Muscle of arm (tissue), 12 donors: ENCODE results near the gene CCDC127. TPM values are rescaled to one million over a fixed set of nuclear protein-coding genes. Genes with fewer than 3 reads are reported as not detected.

Experiments used
- DNase-seq: peaks from one replicate; pipeline ENCODE4 v3.0.0-alpha.2; 2013
- polyA plus RNA-seq, 12 donors: library from polyadenylated mRNA; unstranded; fragments of 120-200 nt; gene quantifications; one replicate each; pipeline ENCODE4 v1.2.1, GENCODE V29; 2013; ENCODE audit not compliant: insufficient read length in 12 of 12

CCDC127 gene
- polyA plus RNA-seq, 12 donors = 8.4 to 12.1 (median 9.2) TPM; not detected in 1

- no peak for DNase-seq
These were observed 56.8 kb downstream of the CCDC127 start for GRCh38 chr5:160921-161802.

GRCh38 chr5:160173-160510, 57.8 kb downstream of the CCDC127 start:
- DNase-seq = no peak

- DNase-seq = no peak
These were observed 58.3 kb downstream of the CCDC127 start for GRCh38 chr5:159448-160172.

- DNase-seq = no peak
These were observed 59.0 kb downstream of the CCDC127 start for GRCh38 chr5:158807-159447.

- DNase-seq = no peak
These were observed 60.2 kb downstream of the CCDC127 start for GRCh38 chr5:157801-158200.

- DNase-seq = no peak
These were observed 60.7 kb downstream of the CCDC127 start for GRCh38 chr5:157126-157715.

GRCh38 chr5:156411-157072, 61.4 kb downstream of the CCDC127 start:
- DNase-seq = no peak

- DNase-seq = no peak
These were observed 62.1 kb downstream of the CCDC127 start for GRCh38 chr5:155651-156410.

GRCh38 chr5:154826-155225, 63.1 kb downstream of the CCDC127 start:
- no peak for DNase-seq

GRCh38 chr5:154236-154635, 63.7 kb downstream of the CCDC127 start:
- DNase-seq = no peak

- no peak for DNase-seq
These were observed 64.7 kb downstream of the CCDC127 start for GRCh38 chr5:153256-153655.

- no peak for DNase-seq
These were observed 65.9 kb downstream of the CCDC127 start for GRCh38 chr5:152077-152476.

- no peak for DNase-seq
These were observed 67.2 kb downstream of the CCDC127 start for GRCh38 chr5:150746-151145.

- DNase-seq = no peak
These were observed 68.0 kb downstream of the CCDC127 start for GRCh38 chr5:149745-150485.

- DNase-seq = no peak
These were observed 70.2 kb downstream of the CCDC127 start for GRCh38 chr5:147751-148150.

Other genes with a start within 250 kb of the CCDC127 start
- gene PLEKHG4B, start 126.0 kb downstream of the CCDC127 start, polyA plus RNA-seq = 10 to 100 TPM in 1 of 12 donors, 1 to 10 TPM in 2, under 1 TPM in 7, not detected in 2; 0.23 to 15.1 (median 0.72) TPM
- 10 to 100 TPM in 11 of 12 donors, not detected in 1; 10.9 to 43.0 (median 22.5) TPM for gene LRRC14B, start 26.7 kb downstream of the CCDC127 start, polyA plus RNA-seq
- 100 to 1,000 TPM in 4 of 12 donors, 10 to 100 TPM in 7, not detected in 1; 76.2 to 112 (median 92.8) TPM for gene SDHA, start 167 bp upstream of the CCDC127 start, polyA plus RNA-seq
- gene PDCD6, start 53.5 kb upstream of the CCDC127 start, polyA plus RNA-seq = 10 to 100 TPM in 11 of 12 donors, not detected in 1; 54.1 to 89.4 (median 68.9) TPM
- gene AHRR, start 103.6 kb upstream of the CCDC127 start, polyA plus RNA-seq = 10 to 100 TPM in 1 of 12 donors, 1 to 10 TPM in 9, not detected in 2; 1.4 to 11.9 (median 2.0) TPM
- gene EXOC3, start 225.0 kb upstream of the CCDC127 start, polyA plus RNA-seq = 10 to 100 TPM in 11 of 12 donors, not detected in 1; 28.6 to 44.6 (median 35.4) TPM